Endothelial cell (in vitro differentiated cells): ENCODE data around the gene MCHR2. TPM values are rescaled to one million over a fixed set of nuclear protein-coding genes. Genes with fewer than 3 reads are reported as not detected.
A peak's percentile ranks its signal among the peaks of the same experiment; 100 is the strongest.

Source experiments
- DNase-seq: peaks from one replicate; pipeline ENCODE4 v3.0.0; 2021; ENCODE audit warnings: low spot score
- H3K27ac Mint-ChIP-seq: one replicate; pipeline ENCODE4 v1.8.0; 2021; ENCODE audit warnings: mixed read lengths, inconsistent platforms; ENCODE audit not compliant: unreplicated experiment
- H3K27me3 Mint-ChIP-seq: one replicate; pipeline ENCODE4 v1.8.0; 2021; ENCODE audit warnings: mild to moderate bottlenecking, moderate library complexity, mixed read lengths, inconsistent platforms; ENCODE audit not compliant: unreplicated experiment
- H3K36me3 Mint-ChIP-seq: one replicate; pipeline ENCODE4 v1.8.0; 2021; ENCODE audit warnings: mild to moderate bottlenecking, low read depth, mixed read lengths, inconsistent platforms; ENCODE audit not compliant: unreplicated experiment
- H3K4me1 Mint-ChIP-seq: one replicate; pipeline ENCODE4 v1.8.0; 2021; ENCODE audit warnings: mild to moderate bottlenecking, mixed read lengths, inconsistent platforms; ENCODE audit not compliant: unreplicated experiment
- H3K4me3 Mint-ChIP-seq: one replicate; pipeline ENCODE4 v1.8.0; 2021; ENCODE audit warnings: mild to moderate bottlenecking, mixed read lengths, inconsistent platforms; ENCODE audit not compliant: unreplicated experiment
- H3K9me3 Mint-ChIP-seq: one replicate; pipeline ENCODE4 v1.8.0; 2021; ENCODE audit warnings: mixed read lengths, inconsistent platforms; ENCODE audit not compliant: unreplicated experiment
- total RNA-seq: library from RNA; stranded (reverse); fragmentation: NEBNext Ultra II Directional; extraction: Animal tissue kit (Norgen Biotek cat#: 25700); gene quantifications from one replicate; pipeline ENCODE4 v1.2.1, GENCODE V29; 2021; ENCODE audit not compliant: unreplicated experiment
- TF ChIP-seq, protein P1 (sequence below): fragments of 200-600 bp; sonication (generic); IDR thresholded peaks from one replicate; pipeline ENCODE4 v1.5.0; 2021; ENCODE audit warnings: antibody characterized with exemption; ENCODE audit not compliant: unreplicated experiment

MCHR2 gene
- total RNA-seq, 1 donor from 2014 or later: not detected

DNA sequence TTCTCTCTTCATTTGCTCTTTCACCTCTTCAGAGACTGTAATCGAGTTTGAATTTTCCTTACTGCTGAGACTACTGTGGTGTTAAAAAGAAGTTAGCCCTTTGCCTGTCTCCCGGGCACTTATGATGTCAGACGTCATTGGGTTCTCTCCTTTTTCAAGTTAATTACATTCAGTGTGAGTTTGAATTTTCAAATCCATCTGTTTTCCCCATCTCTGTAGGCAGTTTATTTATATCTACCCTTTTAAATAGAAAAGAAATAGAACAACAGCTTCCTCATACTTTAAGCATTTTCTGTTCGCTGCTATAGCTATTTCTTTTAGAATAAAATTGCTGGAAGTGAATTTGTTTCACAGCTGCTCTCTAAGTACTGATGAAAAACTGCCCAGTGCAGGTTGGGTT, 81.4 kb downstream of the MCHR2 start:
- Mint-ChIP-seq H3K9me3 (no peaks in the 10 kb centered on the region), H3K4me1 (peaks cover 6% of the 10 kb centered on the region), H3K36me3 (no peaks in the 10 kb centered on the region), H3K27ac (no peak overlapping the region), H3K27me3 (no peaks in the 10 kb centered on the region), H3K4me3 (no peak overlapping the region)
- no peak for DNase-seq
- TF ChIP-seq, protein P1, sequence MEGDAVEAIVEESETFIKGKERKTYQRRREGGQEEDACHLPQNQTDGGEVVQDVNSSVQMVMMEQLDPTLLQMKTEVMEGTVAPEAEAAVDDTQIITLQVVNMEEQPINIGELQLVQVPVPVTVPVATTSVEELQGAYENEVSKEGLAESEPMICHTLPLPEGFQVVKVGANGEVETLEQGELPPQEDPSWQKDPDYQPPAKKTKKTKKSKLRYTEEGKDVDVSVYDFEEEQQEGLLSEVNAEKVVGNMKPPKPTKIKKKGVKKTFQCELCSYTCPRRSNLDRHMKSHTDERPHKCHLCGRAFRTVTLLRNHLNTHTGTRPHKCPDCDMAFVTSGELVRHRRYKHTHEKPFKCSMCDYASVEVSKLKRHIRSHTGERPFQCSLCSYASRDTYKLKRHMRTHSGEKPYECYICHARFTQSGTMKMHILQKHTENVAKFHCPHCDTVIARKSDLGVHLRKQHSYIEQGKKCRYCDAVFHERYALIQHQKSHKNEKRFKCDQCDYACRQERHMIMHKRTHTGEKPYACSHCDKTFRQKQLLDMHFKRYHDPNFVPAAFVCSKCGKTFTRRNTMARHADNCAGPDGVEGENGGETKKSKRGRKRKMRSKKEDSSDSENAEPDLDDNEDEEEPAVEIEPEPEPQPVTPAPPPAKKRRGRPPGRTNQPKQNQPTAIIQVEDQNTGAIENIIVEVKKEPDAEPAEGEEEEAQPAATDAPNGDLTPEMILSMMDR: no peak

DNA sequence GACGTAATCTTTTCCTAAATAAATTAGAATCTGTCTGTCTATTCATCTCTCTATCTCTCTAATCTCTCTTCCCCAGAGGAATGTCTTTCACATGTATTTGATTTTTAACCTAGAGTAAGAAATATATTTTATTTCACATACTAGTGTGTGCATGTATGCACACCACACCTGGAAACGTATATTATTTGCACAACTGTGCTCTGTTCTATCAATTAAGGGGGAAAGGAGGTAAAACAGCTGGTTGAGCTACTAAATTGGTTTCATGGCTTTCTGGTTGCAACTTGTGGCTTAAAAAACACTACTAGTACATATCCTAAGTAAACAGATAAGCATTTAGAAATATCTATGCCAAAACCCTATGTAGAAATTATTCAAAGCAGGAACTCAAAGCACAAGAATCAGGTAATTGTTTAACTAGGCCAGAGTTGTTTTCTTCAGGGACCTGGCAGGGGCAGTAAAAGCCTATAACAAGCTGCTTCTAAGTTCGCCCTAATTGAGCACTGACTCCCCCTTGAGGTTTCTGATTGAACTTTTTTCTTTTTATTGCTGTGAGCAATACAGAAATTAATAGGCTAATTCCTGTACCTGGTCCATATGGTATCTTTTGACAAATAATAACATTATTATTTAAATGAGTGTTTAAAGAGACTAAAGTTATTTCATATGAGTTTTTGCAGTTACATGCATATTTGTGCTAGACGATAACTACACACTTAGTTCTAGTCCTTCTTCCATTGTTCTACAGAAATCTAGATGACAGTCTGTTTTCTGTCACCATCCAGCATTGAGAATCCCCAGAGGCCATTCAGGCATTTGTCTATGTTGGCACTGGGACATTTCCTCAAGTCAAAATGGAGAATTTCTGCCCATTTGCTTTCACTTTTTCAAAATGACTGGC, 88.6 kb downstream of the MCHR2 start:
- Mint-ChIP-seq H3K27me3 (no peaks in the 10 kb centered on the region), H3K27ac (no peak overlapping the region), H3K36me3 (no peaks in the 10 kb centered on the region), H3K4me1 (no peaks in the 10 kb centered on the region), H3K4me3 (no peak overlapping the region), H3K9me3 (no peaks in the 10 kb centered on the region)
- peak; percentile 15 for DNase-seq
- TF ChIP-seq, protein P1: peak; percentile 67

DNA sequence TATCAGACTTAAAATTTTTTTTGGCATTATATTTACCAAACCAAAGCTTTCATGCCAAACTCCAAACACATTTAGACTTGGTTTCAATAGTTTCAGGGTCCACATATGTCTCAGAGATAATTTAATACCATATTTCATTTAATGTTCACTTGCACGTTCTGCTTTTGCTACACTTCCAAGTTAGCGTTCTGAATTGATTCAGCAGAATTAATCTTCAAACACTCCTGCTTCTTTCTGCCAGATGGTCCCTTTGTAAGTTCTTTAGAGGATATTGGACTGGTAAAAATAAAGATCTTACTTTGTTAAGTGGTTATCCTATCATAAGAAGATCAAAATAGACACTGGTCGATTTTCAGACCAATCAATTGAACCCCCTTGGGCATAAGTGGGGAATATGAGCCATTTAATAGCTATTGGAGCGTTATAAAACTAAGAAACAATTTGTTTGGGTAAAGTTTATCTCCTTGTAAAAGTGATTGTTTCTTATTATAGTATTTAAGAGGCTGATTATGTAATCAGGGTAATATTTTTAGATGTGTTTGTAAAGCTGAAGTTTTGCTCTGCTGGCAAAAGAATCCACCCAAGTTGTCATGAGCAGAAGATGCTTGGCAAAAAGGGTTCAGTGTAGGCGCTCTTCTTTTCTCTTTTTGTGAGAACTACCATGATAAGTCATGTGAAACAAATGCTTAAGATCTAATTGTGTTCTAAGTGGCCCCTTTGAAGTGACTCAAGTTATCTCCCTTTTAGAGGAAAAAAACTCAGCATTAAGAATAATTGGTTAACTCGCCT, 92.2 kb downstream of the MCHR2 start:
- no peak for DNase-seq
- Mint-ChIP-seq H3K27me3 (no peaks in the 10 kb centered on the region), H3K27ac (no peak overlapping the region), H3K4me1 (no peaks in the 10 kb centered on the region), H3K4me3 (no peak overlapping the region), H3K36me3 (no peaks in the 10 kb centered on the region), H3K9me3 (no peaks in the 10 kb centered on the region)
- TF ChIP-seq, protein P1: no peak

DNA sequence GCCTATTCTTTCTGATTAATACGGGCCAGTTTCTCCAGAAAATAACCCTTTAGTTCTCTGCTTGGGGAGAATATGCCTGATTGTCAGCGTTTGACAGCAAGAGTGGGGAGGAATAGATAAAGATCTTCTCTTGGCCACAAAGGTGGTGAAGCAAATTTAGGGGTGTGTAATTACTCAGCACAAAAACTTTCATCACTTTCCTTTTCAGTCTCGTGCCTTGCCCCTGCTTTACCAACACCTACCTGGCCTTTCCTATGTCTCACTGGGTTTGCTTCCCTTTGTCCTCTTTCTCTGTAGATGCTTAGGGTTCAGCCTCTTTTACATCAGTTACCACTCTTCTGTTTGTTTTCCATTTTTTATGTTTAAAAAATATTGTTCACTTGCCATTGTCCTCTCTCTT, 99.2 kb downstream of the MCHR2 start:
- TF ChIP-seq, protein P1: no peak
- DNase-seq: no peak
- no peak overlapping the region for H3K27ac Mint-ChIP-seq
- no peaks in the 10 kb centered on the region for H3K9me3 Mint-ChIP-seq
- H3K4me1 Mint-ChIP-seq: no peaks in the 10 kb centered on the region
- no peaks in the 10 kb centered on the region for H3K36me3 Mint-ChIP-seq
- no peak overlapping the region for H3K4me3 Mint-ChIP-seq
- no peaks in the 10 kb centered on the region for H3K27me3 Mint-ChIP-seq

DNA sequence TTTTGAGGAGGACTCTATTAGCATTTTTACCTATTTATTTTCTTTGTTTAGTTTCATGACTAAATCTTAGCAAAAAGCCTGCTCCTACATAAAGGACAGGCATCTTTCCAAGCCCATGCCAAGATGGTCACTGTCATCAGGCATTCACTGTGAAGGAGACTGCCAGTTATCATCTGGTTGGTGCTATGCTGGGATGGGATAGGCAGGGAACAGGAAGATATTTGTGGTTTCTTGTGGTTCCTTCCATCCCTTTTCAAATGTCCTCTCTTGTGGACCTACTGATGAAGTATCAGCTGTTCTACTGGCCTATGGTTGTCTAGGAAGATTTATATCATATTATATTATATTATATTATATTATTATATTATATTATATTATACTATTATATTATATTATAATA, 107.0 kb downstream of the MCHR2 start:
- Mint-ChIP-seq H3K4me3 (no peak overlapping the region), H3K4me1 (no peaks in the 10 kb centered on the region), H3K27me3 (no peaks in the 10 kb centered on the region), H3K9me3 (no peaks in the 10 kb centered on the region), H3K27ac (no peak overlapping the region), H3K36me3 (no peaks in the 10 kb centered on the region)
- no peak for DNase-seq
- TF ChIP-seq, protein P1: no peak
